Measurements from ENCODE around the gene LRPPRC.

The LRPPRC gene

GRCh38 chr2:43838560-43839267 is 157.1 kb downstream of the LRPPRC start, which contains the start of the genes ABCG5 and ABCG8:
Gene ABCG5, minus strand, starts transcription at chr2:43838839. Its CDS starts 160 bp downstream, at chr2:43838679.
Gene ABCG8, plus strand, starts transcription at chr2:43838971. Its CDS starts 83 bp downstream, at chr2:43839054.
- TF ChIP-seq, protein P1, sequence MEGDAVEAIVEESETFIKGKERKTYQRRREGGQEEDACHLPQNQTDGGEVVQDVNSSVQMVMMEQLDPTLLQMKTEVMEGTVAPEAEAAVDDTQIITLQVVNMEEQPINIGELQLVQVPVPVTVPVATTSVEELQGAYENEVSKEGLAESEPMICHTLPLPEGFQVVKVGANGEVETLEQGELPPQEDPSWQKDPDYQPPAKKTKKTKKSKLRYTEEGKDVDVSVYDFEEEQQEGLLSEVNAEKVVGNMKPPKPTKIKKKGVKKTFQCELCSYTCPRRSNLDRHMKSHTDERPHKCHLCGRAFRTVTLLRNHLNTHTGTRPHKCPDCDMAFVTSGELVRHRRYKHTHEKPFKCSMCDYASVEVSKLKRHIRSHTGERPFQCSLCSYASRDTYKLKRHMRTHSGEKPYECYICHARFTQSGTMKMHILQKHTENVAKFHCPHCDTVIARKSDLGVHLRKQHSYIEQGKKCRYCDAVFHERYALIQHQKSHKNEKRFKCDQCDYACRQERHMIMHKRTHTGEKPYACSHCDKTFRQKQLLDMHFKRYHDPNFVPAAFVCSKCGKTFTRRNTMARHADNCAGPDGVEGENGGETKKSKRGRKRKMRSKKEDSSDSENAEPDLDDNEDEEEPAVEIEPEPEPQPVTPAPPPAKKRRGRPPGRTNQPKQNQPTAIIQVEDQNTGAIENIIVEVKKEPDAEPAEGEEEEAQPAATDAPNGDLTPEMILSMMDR (IDR thresholded peaks at IDR 0.05): no peak

GRCh38 chr2:43837831-43838559 is 157.8 kb downstream of the LRPPRC start:
- TF ChIP-seq, protein P1 (IDR thresholded peaks at IDR 0.05): no peak

- TF ChIP-seq, protein P1 (IDR thresholded peaks at IDR 0.05): no peak
Observed at GRCh38 chr2:43837033-43837432, 158.8 kb downstream of the LRPPRC start.

All from LNCAP (cell line).